GM19193 (cell line): Measurements from ENCODE around the gene AGPAT3.

Experiments used
- POLR2A ChIP-seq: IDR thresholded peaks from 4 replicates; pipeline ENCODE4 v1.6.1; 2011; ENCODE audit not compliant: insufficient read depth, insufficient read length; ENCODE audit errors: extremely low read depth

AGPAT3 gene

DNA sequence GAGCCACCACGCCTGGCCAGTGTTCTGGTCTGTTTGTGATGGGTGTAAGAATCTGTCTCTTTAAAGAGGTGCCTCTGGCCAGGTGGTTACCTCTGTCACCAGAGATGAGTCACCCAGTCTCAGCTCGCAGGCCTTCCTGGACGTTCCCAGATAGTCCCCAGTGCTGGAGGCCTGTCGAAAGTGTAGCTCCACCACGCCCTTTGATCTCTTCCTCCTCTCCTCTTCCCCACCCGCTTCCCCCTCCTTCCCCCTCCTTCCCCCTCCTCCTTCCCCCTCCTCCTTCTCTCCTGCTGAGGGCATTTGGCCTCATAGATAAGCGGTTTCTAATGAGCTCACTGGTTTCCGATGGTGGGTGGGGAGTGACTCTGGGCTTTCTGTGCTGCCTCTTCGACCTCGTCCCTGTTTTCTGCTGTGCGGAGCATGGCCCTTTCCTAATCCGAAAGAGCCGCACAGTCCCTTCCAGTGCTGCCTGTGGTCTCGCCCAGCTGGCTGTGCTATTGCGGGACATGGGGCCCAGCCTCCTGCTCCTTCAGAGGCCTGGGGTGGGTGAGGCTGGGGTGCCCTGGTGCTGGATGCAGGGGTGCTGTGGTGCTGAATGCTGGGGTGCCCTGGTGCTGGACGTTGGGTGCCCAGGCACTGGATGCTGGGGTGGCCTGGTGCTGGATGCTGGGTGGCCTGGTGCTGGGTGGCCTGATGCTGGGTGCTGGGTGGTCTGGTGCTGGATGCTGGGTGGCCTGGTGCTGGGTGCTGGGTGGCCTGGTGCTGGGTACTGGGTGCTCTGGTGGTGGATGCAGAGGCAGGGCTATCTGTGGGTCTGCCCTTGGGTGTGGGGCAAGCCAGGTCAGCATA, 19.2 kb downstream of the AGPAT3 start:
- TF ChIP-seq POLR2A: no peak

- no peak for TF ChIP-seq POLR2A
These were observed 19.9 kb downstream of the AGPAT3 start for GRCh38 chr21:43884861-43885417.

GRCh38 chr21:43885721-43886120, 20.7 kb downstream of the AGPAT3 start:
- no peak for TF ChIP-seq POLR2A

DNA sequence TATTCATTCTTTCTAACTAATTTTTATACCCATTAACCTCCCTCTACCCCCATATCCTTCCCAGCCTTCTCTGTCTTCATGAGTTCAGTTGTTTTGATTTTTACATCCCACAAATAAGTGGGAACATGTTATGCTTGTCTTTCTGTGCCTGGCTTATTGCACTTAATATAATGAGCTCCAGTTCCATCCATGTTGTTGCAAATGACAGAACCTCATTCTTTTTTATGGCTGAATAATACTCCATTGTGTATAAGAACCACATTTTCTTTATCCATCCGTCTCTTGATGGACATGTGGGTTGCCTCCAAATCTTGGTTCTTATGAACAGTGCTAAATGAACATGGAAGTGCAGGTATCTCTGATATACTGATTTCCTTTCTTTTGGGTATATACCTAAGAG, 21.5 kb downstream of the AGPAT3 start:
- TF ChIP-seq POLR2A: no peak

- TF ChIP-seq POLR2A: no peak
These were observed 24.0 kb downstream of the AGPAT3 start for GRCh38 chr21:43889069-43889468.

DNA sequence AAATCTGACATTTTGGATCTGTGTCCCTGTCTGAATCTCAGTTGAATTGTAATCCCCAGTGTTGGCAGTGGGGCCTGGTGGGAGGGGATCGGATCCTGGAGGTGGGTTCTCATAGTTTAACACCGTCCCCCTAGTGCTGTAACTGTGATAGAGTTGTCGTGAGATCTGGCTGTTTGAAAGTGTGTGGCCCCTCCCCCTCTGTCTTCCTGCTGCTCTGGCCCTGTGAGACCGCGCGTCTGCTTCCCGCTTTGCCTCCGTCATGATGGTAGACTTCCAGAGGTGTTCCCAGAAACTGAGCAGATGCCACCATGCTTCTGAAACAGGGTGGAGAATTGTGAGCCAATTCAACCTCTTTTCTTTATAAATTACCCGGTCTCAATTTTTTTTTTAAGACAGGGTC, 25.0 kb downstream of the AGPAT3 start:
- TF ChIP-seq POLR2A: no peak

DNA sequence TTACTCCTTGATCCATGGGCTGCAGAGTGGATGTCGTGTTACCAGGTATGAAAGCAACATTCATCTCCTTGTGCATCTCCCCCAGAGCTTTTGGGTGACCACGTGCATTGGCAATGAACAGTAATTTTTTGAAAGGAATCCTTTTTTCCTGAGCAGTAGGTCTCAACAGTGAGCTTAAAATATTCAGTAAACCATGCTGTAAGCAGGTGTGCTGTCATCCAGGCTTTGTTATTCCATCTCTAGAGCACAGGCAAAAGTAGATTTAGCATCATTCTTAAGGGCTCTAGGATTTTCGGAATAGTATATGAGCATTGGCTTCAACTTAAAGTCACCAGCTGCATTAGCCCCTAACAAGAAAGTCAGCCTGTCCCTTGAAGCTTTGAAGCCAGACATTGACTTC, 27.3 kb downstream of the AGPAT3 start:
- no peak for TF ChIP-seq POLR2A

GRCh38 chr21:43892984-43893535, 28.0 kb downstream of the AGPAT3 start:
- TF ChIP-seq POLR2A: no peak

- TF ChIP-seq POLR2A: no peak
These were observed 28.6 kb downstream of the AGPAT3 start for GRCh38 chr21:43893536-43894205.

GRCh38 chr21:43894206-43894577, 29.2 kb downstream of the AGPAT3 start:
- no peak for TF ChIP-seq POLR2A

- no peak for TF ChIP-seq POLR2A
These were observed 30.2 kb downstream of the AGPAT3 start for GRCh38 chr21:43895196-43895595.

DNA sequence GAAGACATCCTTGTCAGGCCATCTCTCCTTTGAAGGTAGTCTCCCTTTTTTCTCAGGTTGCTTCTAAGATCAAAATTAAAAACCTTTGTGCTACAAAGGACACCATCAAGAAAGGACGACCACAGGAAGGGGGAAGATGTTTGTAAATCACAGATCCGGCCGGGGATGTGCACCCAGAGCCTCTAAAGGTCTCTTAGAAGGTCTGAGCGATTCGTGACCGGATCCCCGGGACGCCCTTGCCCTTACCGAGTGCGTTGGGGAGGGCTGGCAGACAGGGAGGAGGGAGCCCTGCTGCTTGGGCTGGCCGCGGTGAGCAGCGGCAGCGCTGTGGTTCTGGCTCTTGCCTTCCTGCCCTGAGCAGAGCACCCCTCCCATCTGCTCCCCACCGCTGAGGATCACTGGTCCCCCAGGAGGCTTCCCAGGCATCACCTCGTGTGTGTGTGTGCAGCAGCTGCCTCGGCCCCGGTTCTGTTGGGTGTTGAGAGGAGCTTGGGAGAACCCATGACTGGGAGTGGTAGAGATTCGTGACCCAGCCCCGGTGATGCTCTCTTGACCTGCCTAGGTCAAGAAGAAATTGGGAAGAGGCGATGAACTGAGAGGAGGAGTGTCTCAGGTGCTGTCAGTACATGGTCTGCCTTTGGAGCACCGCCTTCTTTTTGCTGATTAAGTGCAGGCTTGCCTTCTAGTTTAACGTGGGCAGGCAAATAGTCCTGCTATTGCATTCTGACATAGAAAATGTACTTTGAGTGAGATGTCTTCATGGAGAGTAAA, 34.5 kb downstream of the AGPAT3 start:
- no peak for TF ChIP-seq POLR2A

DNA sequence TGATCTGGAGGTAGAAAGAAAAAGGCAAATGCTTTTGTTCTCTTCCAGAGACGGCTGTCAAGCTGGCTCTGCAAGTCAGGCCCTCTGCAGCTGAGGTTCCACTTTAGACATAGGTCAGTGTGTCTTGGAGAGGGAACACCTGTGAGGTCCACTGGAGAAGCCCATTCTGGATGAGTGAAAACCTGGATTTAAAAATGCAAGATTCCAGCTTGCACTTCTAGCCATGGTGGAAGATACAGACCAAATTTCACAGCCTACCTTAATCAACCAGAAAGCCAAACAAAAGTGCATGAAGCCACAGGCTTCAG, 35.0 kb downstream of the AGPAT3 start:
- no peak for TF ChIP-seq POLR2A

GRCh38 chr21:43900690-43901089, 35.7 kb downstream of the AGPAT3 start:
- TF ChIP-seq POLR2A: no peak

DNA sequence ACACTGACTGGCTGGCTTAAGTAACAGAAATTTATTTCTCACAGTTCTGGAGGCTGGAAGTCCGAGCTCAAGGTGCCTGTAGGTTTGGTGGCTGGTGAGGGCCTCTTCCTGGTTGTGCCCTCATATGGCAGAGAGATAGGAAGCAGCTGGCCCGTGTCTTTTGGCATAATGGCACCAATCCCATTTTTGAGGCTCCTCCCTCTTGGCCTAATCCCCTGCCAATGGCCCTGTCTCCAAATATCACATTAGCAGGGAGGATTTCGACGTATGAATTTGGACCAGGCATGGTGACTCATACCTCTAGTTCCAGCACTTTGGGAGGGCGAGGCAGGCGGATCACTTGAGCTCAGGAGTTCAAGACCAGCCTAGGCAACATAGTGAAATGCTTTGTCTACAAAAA, 37.4 kb downstream of the AGPAT3 start:
- no peak for TF ChIP-seq POLR2A
